HG03571 (cell line): ENCODE data around the gene HNRNPA3.

Experiments
- ATAC-seq: cut with Tn5 transposase; IDR thresholded peaks from one replicate; pipeline ENCODE4 v1.9.1; 2021; ENCODE audit not compliant: unreplicated experiment

Gene HNRNPA3

GRCh38 chr2:177271981-177272666, 59.5 kb downstream of the HNRNPA3 start:
- no peak for ATAC-seq

GRCh38 chr2:177272765-177273164, 60.2 kb downstream of the HNRNPA3 start:
- ATAC-seq: no peak

- ATAC-seq: no peak
Observed at GRCh38 chr2:177273408-177273807, 60.8 kb downstream of the HNRNPA3 start.
